Measurements from ENCODE around the gene ZFYVE1. TPM values are rescaled to one million over a fixed set of nuclear protein-coding genes. Genes with fewer than 3 reads are reported as not detected.

Gene ZFYVE1
- 10 to 100 TPM; 15.3 to 24.8 (median 19.1) TPM for total RNA-seq
- 1 to 10 TPM; 6.1 to 6.4 TPM for polyA plus RNA-seq
- 22.6 reads per million, percentile 53 among the genes with 10 or more reads in this experiment for total RNA-seq

- no peaks in the 10 kb centered on the region for H3K27me3 ChIP-seq (ENCODE audit: control insufficient read depth in 2 of 2, insufficient read depth in 2 of 2, low read length in 2 of 2)
- peak within 1 kb of the TSS; percentile 80 to 99 (median 96) for H3K4me3 Mint-ChIP-seq
- H3K4me1 Mint-ChIP-seq = peaks cover 33 to 50% (median 45%) of the 10 kb centered on the region in 7 donors
- no peaks in the 10 kb centered on the region for H3K9me3 ChIP-seq (ENCODE audit: control insufficient read depth in 2 of 3, low read length in 3 of 3)
- H3K36me3 Mint-ChIP-seq = peaks cover 12 to 21% (median 16%) of the 10 kb centered on the region in 5 donors
- H3K27ac Mint-ChIP-seq = peak within 1 kb of the TSS; percentile 71 to 96 (median 83)
- peak within 1 kb of the TSS; percentile 74 for H3K27ac ChIP-seq (ENCODE audit: low read depth, low read length)
- H3K27me3 Mint-ChIP-seq = no peaks in the 10 kb centered on the region
- DNase-seq (peak; percentile 65 to 91 (median 86)), ATAC-seq (peak; percentile 100)
- H3K4me3 ChIP-seq (ENCODE audit: low read length) = peak within 1 kb of the TSS; percentile 74
- H3K36me3 ChIP-seq (ENCODE audit: control insufficient read depth in 2 of 3, insufficient read depth in 3 of 3, low read length in 3 of 3) = peaks cover 0 to 16% (median 0%) of the 10 kb centered on the region in 3 experiments
- peaks cover 11 to 12% of the 10 kb centered on the region in 2 donors for H3K4me1 ChIP-seq (ENCODE audit: control insufficient read depth in 2 of 2, insufficient read depth in 2 of 2, low read length in 2 of 2)
- intact Hi-C loops (cut with micrococcal nuclease) = loop anchor here (1.0 to 5.0 kb wide), 7 partner anchors 31 to 1735 kb away; partner anchors contain the start of genes DCAF4 (in 2 of the 2), PSEN1 (in 2 of the 2), RBM25 (in 2 of the 2) and ALDH6A1 (in 1 of the 2)
- ChIA-PET CTCF (interaction anchor here (0.5 to 1.1 kb wide), 2 partner anchors 32 to 98 kb away, joined by 3 read pairs; partner anchors contain the start of gene RBM25), POLR2A (interaction anchor here (0.5 to 4.8 kb wide), 5 partner anchors 29 to 683 kb away, joined by 3 to 55 read pairs (median 3); partner anchors contain the start of gene RBM25)
- peaks cover 0 to 3% (median 0%) of the 10 kb centered on the region in 11 donors for H3K9me3 Mint-ChIP-seq
Measured at GRCh38 chr14:73026845-73027542, at the start of gene ZFYVE1. Gene ZFYVE1, minus strand, starts transcription at chr14:73027106. Its CDS starts 2,598 bp downstream, at chr14:73024508.

GRCh38 chr14:73069585-73069984 is 42.7 kb upstream of the ZFYVE1 start:
- H3K4me1 ChIP-seq (ENCODE audit: control insufficient read depth in 2 of 2, insufficient read depth in 2 of 2, low read length in 2 of 2) = peaks cover 3 to 5% of the 10 kb centered on the region in 2 donors
- ChIA-PET POLR2A (interaction anchor here (1.4 to 1.8 kb wide), 3 partner anchors 9 to 11 kb away, joined by 3 to 6 read pairs (median 5); partner anchors contain the start of gene RBM25), CTCF (no interaction called here)
- H3K27ac Mint-ChIP-seq = peak overlapping the region in 1 of 9 donors; percentile 38
- H3K4me1 Mint-ChIP-seq = peaks cover 8 to 76% (median 45%) of the 10 kb centered on the region in 7 donors
- H3K27me3 Mint-ChIP-seq = no peaks in the 10 kb centered on the region
- ATAC-seq = no peak
- peaks cover 0 to 46% (median 8%) of the 10 kb centered on the region in 3 experiments for H3K36me3 ChIP-seq (ENCODE audit: control insufficient read depth in 2 of 3, insufficient read depth in 3 of 3, low read length in 3 of 3)
- H3K27ac ChIP-seq (ENCODE audit: low read depth, low read length) = no peak overlapping the region
- H3K36me3 Mint-ChIP-seq = peaks cover 0 to 24% (median 18%) of the 10 kb centered on the region in 5 donors
- no peak for DNase-seq
- no peak overlapping the region for H3K4me3 ChIP-seq (ENCODE audit: low read length)
- no peaks in the 10 kb centered on the region for H3K27me3 ChIP-seq (ENCODE audit: control insufficient read depth in 2 of 2, insufficient read depth in 2 of 2, low read length in 2 of 2)
- no peaks in the 10 kb centered on the region for H3K9me3 ChIP-seq (ENCODE audit: control insufficient read depth in 2 of 3, low read length in 3 of 3)
- intact Hi-C loops (cut with micrococcal nuclease) = no loop called here
- H3K4me3 Mint-ChIP-seq = peak overlapping the region in 3 of 10 donors; percentile 13 to 49 (median 16)
- no peaks in the 10 kb centered on the region for H3K9me3 Mint-ChIP-seq

- H3K27me3 Mint-ChIP-seq = no peaks in the 10 kb centered on the region
- ATAC-seq (no peak), DNase-seq (no peak)
- Histone ChIP-seq H3K36me3 (ENCODE audit: control insufficient read depth in 2 of 3, insufficient read depth in 3 of 3, low read length in 3 of 3) (peaks cover 0 to 9% (median 0%) of the 10 kb centered on the region in 3 experiments), H3K27me3 (ENCODE audit: control insufficient read depth in 2 of 2, insufficient read depth in 2 of 2, low read length in 2 of 2) (no peaks in the 10 kb centered on the region), H3K4me1 (ENCODE audit: control insufficient read depth in 2 of 2, insufficient read depth in 2 of 2, low read length in 2 of 2) (peaks cover 30 to 43% of the 10 kb centered on the region in 2 donors), H3K9me3 (ENCODE audit: control insufficient read depth in 2 of 3, low read length in 3 of 3) (no peaks in the 10 kb centered on the region), H3K4me3 (ENCODE audit: low read length) (peak overlapping the region; percentile 77), H3K27ac (ENCODE audit: low read depth, low read length) (peak overlapping the region; percentile 92)
- CTCF ChIA-PET = interaction anchor here (1.4 to 1.7 kb wide), 2 partner anchors 32 to 33 kb away, joined by 3 read pairs; partner anchors contain the start of gene ZFYVE1
- no peak overlapping the region for H3K27ac Mint-ChIP-seq
- peaks cover 5 to 16% (median 8%) of the 10 kb centered on the region in 5 donors for H3K36me3 Mint-ChIP-seq
- no peaks in the 10 kb centered on the region for H3K9me3 Mint-ChIP-seq
- POLR2A ChIA-PET = interaction anchor here (0.5 to 3.6 kb wide), 25 partner anchors 10 to 1434 kb away, joined by 3 to 55 read pairs (median 5); partner anchors contain the start of genes ISCA2, NPC2, NUMB and PSEN1
- H3K4me3 Mint-ChIP-seq = no peak overlapping the region
- intact Hi-C loops (cut with micrococcal nuclease) = loop anchor here (1.0 to 10.0 kb wide), 17 partner anchors 32 to 1739 kb away; partner anchors contain the start of genes ABCD4 (in 2 of the 2), DPF3 (in 2 of the 2), NUMB (in 2 of the 2) and PSEN1 (in 2 of the 2)
- H3K4me1 Mint-ChIP-seq = peaks cover 26 to 53% (median 37%) of the 10 kb centered on the region in 7 donors
Measured at GRCh38 chr14:73058922-73059673, 32.2 kb upstream of the ZFYVE1 start.

GRCh38 chr14:73058224-73058921 is 31.5 kb upstream of the ZFYVE1 start, which contains the start of gene RBM25:
Gene RBM25, plus strand, starts transcription at chr14:73058534. Its CDS starts 13,108 bp downstream, at chr14:73071642.
- ATAC-seq (peak; percentile 99), DNase-seq (peak; percentile 85 to 98 (median 96))
- H3K4me3 ChIP-seq (ENCODE audit: low read length) = peak within 1 kb of the TSS; percentile 77
- CTCF ChIA-PET = interaction anchor here (0.6 to 1.7 kb wide), 3 partner anchors 31 to 774 kb away, joined by 3 read pairs; partner anchors contain the start of gene ZFYVE1
- Mint-ChIP-seq H3K27ac (no peak within 1 kb of the TSS), H3K9me3 (no peaks in the 10 kb centered on the region), H3K4me3 (no peak within 1 kb of the TSS), H3K36me3 (peaks cover 0 to 11% (median 3%) of the 10 kb centered on the region in 5 donors), H3K27me3 (no peaks in the 10 kb centered on the region), H3K4me1 (peaks cover 19 to 45% (median 30%) of the 10 kb centered on the region in 7 donors)
- POLR2A ChIA-PET = interaction anchor here (0.5 to 3.6 kb wide), 23 partner anchors 10 to 1435 kb away, joined by 3 to 55 read pairs (median 5); partner anchors contain the start of genes ACOT2, ISCA2, NPC2 and NUMB
- intact Hi-C loops (cut with micrococcal nuclease) = loop anchor here (1.0 to 10.0 kb wide), 17 partner anchors 31 to 1738 kb away; partner anchors contain the start of genes ABCD4 (in 2 of the 2), DPF3 (in 2 of the 2), NUMB (in 2 of the 2) and PSEN1 (in 2 of the 2)
- H3K27me3 ChIP-seq (ENCODE audit: control insufficient read depth in 2 of 2, insufficient read depth in 2 of 2, low read length in 2 of 2) = no peaks in the 10 kb centered on the region
- peaks cover 30 to 36% of the 10 kb centered on the region in 2 donors for H3K4me1 ChIP-seq (ENCODE audit: control insufficient read depth in 2 of 2, insufficient read depth in 2 of 2, low read length in 2 of 2)
- H3K36me3 ChIP-seq (ENCODE audit: control insufficient read depth in 2 of 3, insufficient read depth in 3 of 3, low read length in 3 of 3) = peaks cover 0 to 9% (median 0%) of the 10 kb centered on the region in 3 experiments
- H3K27ac ChIP-seq (ENCODE audit: low read depth, low read length) = peak within 1 kb of the TSS; percentile 92
- no peaks in the 10 kb centered on the region for H3K9me3 ChIP-seq (ENCODE audit: control insufficient read depth in 2 of 3, low read length in 3 of 3)

- no peak for DNase-seq
- H3K27me3 Mint-ChIP-seq = no peaks in the 10 kb centered on the region
- H3K27ac Mint-ChIP-seq = no peak overlapping the region
- H3K4me3 Mint-ChIP-seq = no peak overlapping the region
- H3K36me3 Mint-ChIP-seq = peaks cover 0 to 11% (median 3%) of the 10 kb centered on the region in 5 donors
- Histone ChIP-seq H3K27ac (ENCODE audit: low read depth, low read length) (peak overlapping the region; percentile 92), H3K27me3 (ENCODE audit: control insufficient read depth in 2 of 2, insufficient read depth in 2 of 2, low read length in 2 of 2) (no peaks in the 10 kb centered on the region), H3K4me3 (ENCODE audit: low read length) (peak overlapping the region; percentile 77), H3K36me3 (ENCODE audit: control insufficient read depth in 2 of 3, insufficient read depth in 3 of 3, low read length in 3 of 3) (peaks cover 0 to 9% (median 0%) of the 10 kb centered on the region in 3 experiments), H3K9me3 (ENCODE audit: control insufficient read depth in 2 of 3, low read length in 3 of 3) (no peaks in the 10 kb centered on the region), H3K4me1 (ENCODE audit: control insufficient read depth in 2 of 2, insufficient read depth in 2 of 2, low read length in 2 of 2) (peaks cover 29 to 34% of the 10 kb centered on the region in 2 donors)
- intact Hi-C loops (cut with micrococcal nuclease) = loop anchor here (1.0 to 10.0 kb wide), 17 partner anchors 31 to 1738 kb away; partner anchors contain the start of genes ABCD4 (in 2 of the 2), DPF3 (in 2 of the 2), NUMB (in 2 of the 2) and PSEN1 (in 2 of the 2)
- H3K4me1 Mint-ChIP-seq = peaks cover 17 to 41% (median 27%) of the 10 kb centered on the region in 7 donors
- ATAC-seq = no peak
- H3K9me3 Mint-ChIP-seq = no peaks in the 10 kb centered on the region
- ChIA-PET CTCF (interaction anchor here (0.6 to 1.7 kb wide), 3 partner anchors 31 to 775 kb away, joined by 3 read pairs; partner anchors contain the start of gene ZFYVE1), POLR2A (interaction anchor here (0.6 to 3.6 kb wide), 17 partner anchors 9 to 1435 kb away, joined by 3 to 55 read pairs (median 5); partner anchors contain the start of genes ACOT2, ISCA2, NPC2 and PSEN1)
Measured at GRCh38 chr14:73057944-73058223, 31.0 kb upstream of the ZFYVE1 start.
